Suppressor macrophage treated with lipopolysaccharide for 1 hour (primary cell): ENCODE data around the gene B9D1.

Experiments used
- DNase-seq, 3 donors: peaks; one replicate each; pipeline ENCODE4 v3.0.0-alpha.2; 2020 to 2022

B9D1 gene

DNA sequence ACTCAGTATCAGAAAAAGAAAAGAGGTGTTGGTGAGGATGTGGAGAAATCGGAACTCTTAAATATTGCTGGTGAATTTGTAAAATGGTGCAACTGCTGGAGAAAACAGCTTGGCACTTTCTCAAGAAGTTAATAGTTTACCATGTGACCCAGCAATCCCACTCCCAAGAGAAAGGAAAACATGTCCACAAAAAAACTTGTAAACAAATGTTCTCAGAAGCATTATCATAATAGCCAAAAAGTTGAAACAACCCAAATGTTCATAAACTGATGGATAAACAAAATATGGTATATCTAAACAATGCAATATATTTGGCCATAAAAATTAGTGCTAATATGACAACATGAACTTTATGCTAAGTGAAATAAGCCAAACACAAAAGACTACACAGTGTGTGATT lies 13.2 kb upstream of the B9D1 start:
- DNase-seq, result no peak

- no peak for DNase-seq
Observed at GRCh38 chr17:19374136-19374535, 11.6 kb upstream of the B9D1 start.

DNA sequence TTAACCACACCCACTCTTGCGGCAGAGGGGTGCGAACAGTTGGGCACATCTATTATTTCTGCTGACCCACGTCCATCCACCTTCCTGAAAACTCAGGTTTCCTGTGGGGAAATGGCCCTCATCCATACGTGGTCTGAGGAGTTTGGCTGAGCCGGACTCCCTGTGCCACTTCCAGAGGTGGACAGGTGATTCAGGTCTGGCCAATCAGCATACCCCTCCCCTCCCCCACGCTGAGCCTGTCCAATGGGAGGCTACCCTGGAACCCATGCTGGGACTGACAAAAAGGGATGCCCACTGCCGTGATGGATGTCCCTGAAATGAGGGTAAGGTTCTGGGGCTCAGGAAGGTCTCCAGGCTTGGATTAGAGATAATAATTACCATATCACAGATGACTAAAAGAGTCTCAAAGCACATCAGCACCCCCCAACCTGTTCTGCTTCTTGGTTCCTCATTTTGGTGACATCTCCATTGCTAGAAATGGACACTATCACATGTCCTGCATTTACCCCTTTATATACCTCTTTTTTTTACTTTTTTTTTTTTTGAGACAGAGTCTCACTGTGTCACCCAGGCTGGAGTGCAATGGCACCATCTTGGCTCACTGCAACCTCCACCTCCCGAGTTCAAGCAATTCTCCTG lies 10.5 kb upstream of the B9D1 start:
- DNase-seq, result peak in 1 of 3 donors; percentile 44

DNA sequence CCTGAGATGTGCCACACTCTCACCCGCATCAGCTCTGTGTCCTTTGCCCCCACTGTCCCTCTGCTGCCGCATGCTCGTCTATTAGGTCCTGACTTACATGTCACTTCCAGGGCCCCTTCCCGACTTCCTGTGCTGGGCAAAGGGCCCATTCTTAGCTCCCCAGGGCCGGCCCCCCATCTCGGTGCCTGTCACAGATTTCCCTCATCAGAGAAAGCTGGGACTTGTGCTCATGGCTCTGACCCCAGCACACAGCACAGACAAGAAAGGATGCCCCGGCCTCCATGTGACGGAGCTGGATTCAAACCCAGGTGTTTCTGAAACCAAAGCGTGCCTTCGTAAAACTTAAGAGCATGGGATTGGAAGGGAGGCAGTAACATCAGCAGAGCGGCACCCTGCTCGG lies 9.9 kb upstream of the B9D1 start:
- no peak for DNase-seq

- DNase-seq, result no peak
Observed at GRCh38 chr17:19372011-19372370, 9.5 kb upstream of the B9D1 start.

DNA sequence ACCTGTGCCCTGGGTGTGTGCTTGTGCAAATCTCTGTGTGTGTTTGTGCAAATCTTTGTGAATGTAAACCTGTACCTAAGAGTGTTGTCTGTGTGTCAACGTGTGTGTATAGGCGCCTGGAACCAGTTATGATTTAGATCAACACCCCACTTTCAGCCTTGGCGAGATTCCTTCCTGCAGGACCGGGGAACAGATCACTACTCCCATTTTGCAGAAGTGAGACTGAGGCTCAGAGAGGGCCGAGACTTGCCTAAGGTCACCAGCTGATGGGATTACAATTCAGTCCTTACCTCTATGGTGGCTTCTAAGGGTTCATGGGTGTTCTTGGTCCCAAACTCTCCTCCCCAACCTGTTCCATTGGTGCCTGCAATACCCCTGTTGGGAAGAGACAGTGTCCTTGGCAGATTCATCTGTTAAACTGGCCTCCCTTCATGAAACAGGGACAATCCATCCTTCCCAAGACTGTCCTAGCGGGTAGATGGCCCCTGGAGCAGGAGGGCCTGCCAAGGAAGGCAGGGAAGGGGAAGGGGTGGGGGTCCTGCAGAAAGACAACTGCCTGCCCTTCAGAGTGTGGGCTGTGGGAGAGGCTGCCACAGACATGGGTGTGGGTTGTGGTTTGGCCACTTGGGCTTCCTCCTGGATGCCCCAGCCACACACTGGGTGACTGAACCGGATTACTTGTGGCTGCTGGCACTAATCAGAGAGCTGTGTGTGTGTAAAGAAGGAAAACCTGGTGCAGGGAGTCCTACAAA lies 8.9 kb upstream of the B9D1 start:
- peak in 2 of 3 donors; percentile 30 to 36 for DNase-seq

GRCh38 chr17:19370493-19370960 lies 8.0 kb upstream of the B9D1 start:
- DNase-seq, result peak; percentile 73 to 82 (median 79)

DNA sequence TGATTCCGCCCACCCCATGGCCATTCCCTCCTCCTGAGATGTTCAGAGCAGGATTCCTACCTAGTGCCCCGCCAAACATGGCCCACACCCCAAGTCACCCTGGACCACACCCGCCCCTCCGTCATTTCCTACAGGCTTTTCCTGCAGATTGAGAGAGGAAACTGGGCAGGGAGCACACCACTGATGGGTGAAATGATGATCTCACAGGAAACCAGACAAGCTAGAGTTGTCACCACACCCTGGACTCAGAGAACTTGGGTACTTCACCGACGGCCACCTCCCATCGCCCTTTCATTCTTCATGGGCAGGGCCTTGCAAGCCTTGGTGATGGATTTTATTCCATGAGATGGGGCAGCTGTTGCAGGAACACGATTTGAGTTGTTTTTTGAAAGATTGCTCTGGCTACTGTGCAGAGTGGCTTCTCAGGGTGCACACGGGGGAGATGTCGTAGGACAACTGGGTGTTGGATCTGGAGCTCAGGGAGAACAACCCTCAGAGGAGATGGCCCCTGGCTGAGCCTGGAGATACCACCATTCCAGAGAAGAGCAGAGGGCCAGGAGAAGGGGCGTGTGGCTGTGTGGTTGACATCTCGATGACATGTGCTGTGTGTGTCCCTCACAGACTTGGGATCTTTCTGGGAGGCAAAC lies 7.4 kb upstream of the B9D1 start:
- DNase-seq, result peak in 2 of 3 donors; percentile 57 to 61

DNA sequence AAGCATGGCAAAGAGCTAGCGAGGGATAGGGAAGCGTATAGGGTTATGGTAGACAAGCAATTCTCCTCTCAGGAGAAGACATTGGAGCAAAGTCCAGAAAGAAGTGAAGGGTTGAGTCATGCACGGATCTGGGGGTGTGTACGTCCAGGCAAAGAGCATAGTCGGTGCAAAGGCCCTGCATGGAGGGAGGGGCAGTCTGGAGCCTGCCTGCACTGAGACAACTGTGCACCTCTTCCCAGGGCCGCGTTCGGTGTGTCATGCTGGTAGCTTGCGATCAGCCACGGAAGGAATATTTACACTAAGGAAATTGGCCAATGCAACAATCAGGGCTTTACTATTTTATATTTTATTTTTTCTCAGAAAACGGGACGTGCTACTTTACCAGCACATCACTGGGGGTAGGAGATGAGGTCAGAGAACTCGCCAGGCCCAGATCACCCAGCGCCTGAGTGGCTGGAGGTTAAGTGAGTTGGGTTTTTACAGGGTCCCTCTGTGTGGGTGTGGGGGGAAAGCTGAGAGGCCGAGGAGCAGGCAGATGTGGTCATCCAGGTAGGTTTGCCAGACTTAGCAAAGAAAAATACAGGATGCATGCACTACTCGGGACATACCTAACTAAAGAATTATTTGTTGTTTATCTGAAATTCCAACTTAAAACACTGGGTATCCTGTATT lies 6.7 kb upstream of the B9D1 start:
- no peak for DNase-seq

DNA sequence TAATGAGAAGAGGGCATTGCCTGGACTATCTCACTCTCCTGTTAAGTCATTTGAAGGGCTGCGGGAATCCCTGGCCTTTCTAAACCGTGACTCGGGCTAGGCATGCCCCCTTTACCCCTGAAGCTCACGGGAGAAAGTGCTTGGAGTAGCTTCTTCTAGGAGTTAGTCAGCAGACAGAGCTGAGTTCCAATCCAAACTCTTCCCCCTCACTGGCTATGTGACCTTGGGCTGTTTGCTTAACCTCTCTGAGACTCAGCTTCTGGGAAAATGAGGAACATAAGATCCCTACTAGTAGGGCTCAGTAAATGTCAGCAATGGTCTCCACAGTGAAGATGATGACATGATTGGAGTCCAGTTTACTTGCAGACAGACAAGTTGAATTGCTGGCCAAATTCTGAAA lies 5.7 kb upstream of the B9D1 start:
- peak; percentile 55 to 72 (median 57) for DNase-seq

- no peak for DNase-seq
Observed at GRCh38 chr17:19366637-19366972, 4.1 kb upstream of the B9D1 start.

GRCh38 chr17:19365833-19366636 lies 3.5 kb upstream of the B9D1 start:
- DNase-seq, result no peak

- no peak for DNase-seq
Observed at GRCh38 chr17:19365499-19365817, 2.9 kb upstream of the B9D1 start.

DNA sequence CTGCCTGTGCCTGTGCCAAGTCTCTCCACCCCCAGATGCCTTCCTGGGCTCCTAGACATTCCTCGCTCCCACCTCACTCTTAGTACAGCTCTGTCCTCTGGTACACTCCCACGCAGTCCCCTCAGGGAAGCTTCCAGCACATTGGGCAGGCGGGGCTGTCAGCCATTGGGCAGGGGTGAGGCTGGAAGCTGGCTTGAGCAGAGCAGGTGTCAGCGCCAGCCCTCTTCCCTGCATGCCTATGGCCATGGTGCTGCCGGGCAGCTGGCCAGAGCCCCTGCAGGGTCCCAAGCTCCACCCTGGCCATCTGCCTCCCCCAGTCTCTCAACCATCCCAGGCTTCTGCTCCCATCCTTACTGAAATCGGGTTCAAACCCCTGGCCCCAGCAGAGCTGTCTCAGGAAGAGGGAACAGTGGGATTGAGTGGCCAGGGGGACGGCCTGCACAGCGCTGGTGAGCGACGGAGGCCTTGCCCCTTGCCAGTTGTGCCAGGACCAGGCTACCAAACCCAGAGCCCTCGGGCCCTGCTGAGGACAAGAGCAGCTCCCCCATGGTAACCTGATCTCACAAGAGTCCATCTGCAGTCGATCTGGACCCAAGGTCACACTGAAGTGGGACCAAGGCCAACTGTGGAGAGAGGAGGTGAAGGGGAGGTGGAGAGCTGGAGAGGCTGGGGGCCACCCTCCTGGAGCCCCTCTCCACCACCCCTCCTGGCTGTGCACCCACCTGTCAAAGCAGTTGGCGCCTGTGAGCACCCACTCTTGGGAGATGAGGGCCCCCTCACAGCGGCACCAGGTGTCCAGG lies 2.4 kb upstream of the B9D1 start:
- DNase-seq, result no peak

DNA sequence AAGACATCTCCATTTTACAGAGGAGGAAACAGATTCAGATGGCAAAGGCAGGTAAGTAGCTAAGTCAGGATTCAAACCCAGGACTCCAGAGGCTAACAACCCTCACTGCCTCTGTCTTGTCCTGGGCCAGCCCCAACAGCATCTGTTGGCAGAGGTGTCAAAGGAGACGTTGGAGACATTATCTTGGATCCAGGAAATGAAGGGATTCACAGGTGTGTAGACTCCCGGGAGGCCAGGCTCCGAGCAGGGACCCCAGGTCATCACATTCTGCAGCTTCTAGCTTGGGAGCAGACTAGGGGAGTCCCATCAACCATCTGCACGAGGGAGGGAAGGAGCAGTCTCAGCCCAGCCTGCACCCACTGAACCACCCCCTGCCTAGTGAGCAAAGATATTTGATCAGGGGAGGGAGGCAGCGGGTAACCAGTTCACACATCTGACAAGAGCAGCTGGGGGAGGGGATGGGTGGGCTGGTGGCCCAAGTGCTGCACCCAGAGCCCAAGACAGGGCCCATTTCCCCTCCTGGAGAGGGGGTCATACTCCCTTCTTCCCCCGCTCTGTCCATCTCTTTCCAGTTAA lies 1.0 kb upstream of the B9D1 start:
- DNase-seq, result no peak

DNA sequence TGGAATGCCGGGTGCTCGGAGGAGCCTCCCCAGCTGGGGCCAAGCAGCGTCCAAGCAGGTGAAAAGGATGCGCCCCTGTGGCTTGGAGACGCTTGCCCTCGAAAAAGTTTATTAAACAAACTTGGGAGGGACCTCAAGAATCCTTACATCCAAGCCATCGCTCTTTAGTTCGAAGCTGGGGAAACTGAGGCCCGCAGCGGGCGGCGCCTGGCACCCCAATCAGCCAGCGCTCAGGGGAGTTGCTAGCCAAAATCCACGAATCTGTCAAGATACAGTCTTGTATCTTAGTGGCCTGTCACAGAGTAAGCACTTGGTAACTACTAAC lies 553 bp upstream of the B9D1 start:
- DNase-seq, result no peak

- DNase-seq, result no peak
Observed at GRCh38 chr17:19361944-19362276, 613 bp downstream of the B9D1 start.

GRCh38 chr17:19361326-19361725 lies 1.2 kb downstream of the B9D1 start:
- no peak for DNase-seq

GRCh38 chr17:19360772-19361171 lies 1.8 kb downstream of the B9D1 start:
- no peak for DNase-seq

GRCh38 chr17:19359856-19360255 lies 2.7 kb downstream of the B9D1 start:
- no peak for DNase-seq

GRCh38 chr17:19359151-19359550 lies 3.4 kb downstream of the B9D1 start:
- DNase-seq, result no peak

DNA sequence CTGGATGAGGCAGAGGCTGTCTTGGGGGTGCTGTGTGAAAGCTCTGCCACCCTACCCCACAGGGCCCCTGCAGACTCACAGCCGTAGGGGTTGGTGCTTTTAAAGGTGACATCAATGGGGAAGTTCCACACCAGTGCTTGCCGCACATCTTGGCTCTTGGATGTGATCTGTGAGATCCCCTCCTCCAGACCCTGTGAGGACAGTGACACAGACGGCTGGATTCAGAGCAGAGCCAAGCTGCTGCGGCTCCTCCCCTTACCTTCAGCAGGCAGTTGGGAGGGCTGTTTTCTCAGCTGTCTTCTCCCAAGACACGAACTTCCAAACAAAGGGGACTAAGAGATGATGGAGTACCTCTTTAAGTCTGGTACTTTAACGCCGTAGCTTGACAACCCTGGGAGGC lies 4.8 kb downstream of the B9D1 start:
- peak in 1 of 3 donors; percentile 7 for DNase-seq
